NCI-H510A treated with DMSO at 0.1 percent for 48 hours (cell line): ENCODE measurements around the gene FAIM.
A peak's percentile ranks its signal among the peaks of the same experiment; 100 is the strongest.
"Not testable (repeated sequence)": the region's sequence is repeated elsewhere in the genome, so short reads cannot be mapped to it uniquely, and the experiment has no call there.

Experiments
- DNase-seq: peaks from one replicate; lab custom pipeline; 2025; lab: John Stamatoyannopoulos, UW

Gene FAIM

GRCh38 chr3:138680974-138681373 is 72.4 kb downstream of the FAIM start:
- not testable (repeated sequence) for DNase-seq

DNA sequence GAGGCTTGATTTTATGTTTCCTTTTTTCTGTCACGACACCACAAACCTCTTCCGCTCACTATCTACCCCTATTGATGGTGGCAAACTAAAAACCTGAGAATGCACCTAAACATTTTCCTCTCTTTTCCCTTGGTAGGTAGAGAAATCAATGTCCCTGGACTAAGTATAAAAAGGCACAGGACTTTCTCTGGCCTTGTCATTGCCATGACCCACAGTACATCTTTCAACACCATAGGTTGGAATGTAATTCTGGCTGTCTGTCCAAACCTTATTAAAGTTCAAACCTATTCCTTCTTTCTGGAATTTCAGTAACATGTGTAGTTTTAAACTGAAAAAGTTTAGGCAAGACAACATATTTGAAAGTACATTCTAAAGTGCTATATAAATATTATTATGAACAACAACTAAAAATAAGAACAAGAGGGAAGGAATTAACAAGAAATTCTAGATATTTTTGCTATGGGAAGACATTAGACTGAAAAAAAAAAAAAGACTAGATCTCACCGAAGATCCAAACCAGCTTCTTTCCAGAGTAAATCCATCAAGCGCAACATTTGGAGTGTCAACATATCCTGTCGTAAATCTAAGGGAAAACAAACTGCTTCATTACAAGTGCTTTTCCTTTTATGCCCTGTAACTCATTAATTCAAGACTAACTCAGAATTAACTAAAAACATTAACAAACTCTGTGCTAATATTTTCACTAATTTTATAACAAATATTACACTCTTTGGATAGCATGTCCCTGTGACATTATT is 73.1 kb downstream of the FAIM start:
- peak; percentile 18 for DNase-seq

- DNase-seq, result no peak
Measured at GRCh38 chr3:138682648-138683047, 74.1 kb downstream of the FAIM start.
